GM10248 (cell line): Measurements from ENCODE around the gene DEPP1.

Experiments
- CTCF ChIA-PET: fragments of 300-600 bp; sonication (Branson Sonifier 250); formaldehyde crosslinking; extraction: SDS; loops from one replicate; lab custom pipeline; 2021; ENCODE audit warnings: antibody characterized with exemption; lab: Yijun Ruan, JAX
- POLR2A ChIA-PET: fragments of 350-650 bp; sonication (Branson Sonifier 250); formaldehyde crosslinking; extraction: SDS; loops from one replicate; lab custom pipeline; 2020; ENCODE audit warnings: antibody characterized with exemption; lab: Yijun Ruan, JAX
- DNase-seq: peaks from one replicate; pipeline ENCODE4 v3.0.0; 2012; ENCODE audit errors: extremely low spot score
- CTCF ChIP-seq: IDR thresholded peaks from 2 replicates; pipeline ENCODE4 v1.5.1; 2012; ENCODE audit warnings: mild to moderate bottlenecking, low read depth; ENCODE audit errors: extremely low read depth, missing control alignments, control extremely low read depth

Gene DEPP1

GRCh38 chr10:44928462-44928861 is 50.1 kb downstream of the DEPP1 start:
- no peak for TF ChIP-seq CTCF
- ChIA-PET POLR2A (no interaction called here), CTCF (interaction anchor here (1.0 to 13.5 kb wide), 5 partner anchors 20 to 49 kb away, joined by 3 to 211 read pairs (median 3); partner anchors contain the start of gene DEPP1)
- no peak for DNase-seq

GRCh38 chr10:44927352-44927751 is 51.3 kb downstream of the DEPP1 start:
- CTCF ChIA-PET: interaction anchor here (1.0 to 13.5 kb wide), 3 partner anchors 21 to 50 kb away, joined by 3 to 211 read pairs (median 9); partner anchors contain the start of gene DEPP1
- no peak for TF ChIP-seq CTCF
- POLR2A ChIA-PET: no interaction called here
- no peak for DNase-seq

GRCh38 chr10:44926751-44927351 is 51.8 kb downstream of the DEPP1 start:
- ChIA-PET CTCF (interaction anchor here (13.5 kb wide), 1 partner anchor 21 kb away, joined by 211 read pairs; no protein-coding TSS in a partner anchor), POLR2A (no interaction called here)
- DNase-seq: no peak
- no peak for TF ChIP-seq CTCF
